ENCODE data around the gene MORN4.

The MORN4 gene

GRCh38 chr10:97572214-97572989, 60.9 kb downstream of the MORN4 start, which contains the start of gene ANKRD2:
Gene ANKRD2 (plus strand): TSS chr10:97572779. CDS start chr10:97572789, 10 bp downstream.
- peak; percentile 17 for DNase-seq

DNA sequence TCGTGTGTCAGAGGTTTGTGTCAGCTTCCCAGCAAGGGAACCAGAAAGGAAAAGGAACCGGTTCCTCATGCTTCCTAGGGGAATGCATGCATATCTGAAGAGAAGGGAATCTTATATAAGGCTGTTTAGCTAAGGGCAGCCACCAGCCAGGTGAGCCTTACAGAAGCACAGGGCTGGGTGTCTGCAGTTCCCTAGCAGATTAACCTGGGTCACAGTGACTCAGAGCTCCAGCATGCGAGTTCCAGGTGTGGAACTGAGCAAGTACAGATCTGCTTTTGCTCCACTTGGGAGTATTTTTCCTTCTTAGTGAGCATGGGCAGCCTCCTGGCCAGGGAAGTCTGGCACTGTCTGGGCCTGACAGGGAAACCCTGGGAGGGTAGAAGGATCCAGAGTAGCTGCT, 61.7 kb downstream of the MORN4 start:
- no peak for DNase-seq

DNA sequence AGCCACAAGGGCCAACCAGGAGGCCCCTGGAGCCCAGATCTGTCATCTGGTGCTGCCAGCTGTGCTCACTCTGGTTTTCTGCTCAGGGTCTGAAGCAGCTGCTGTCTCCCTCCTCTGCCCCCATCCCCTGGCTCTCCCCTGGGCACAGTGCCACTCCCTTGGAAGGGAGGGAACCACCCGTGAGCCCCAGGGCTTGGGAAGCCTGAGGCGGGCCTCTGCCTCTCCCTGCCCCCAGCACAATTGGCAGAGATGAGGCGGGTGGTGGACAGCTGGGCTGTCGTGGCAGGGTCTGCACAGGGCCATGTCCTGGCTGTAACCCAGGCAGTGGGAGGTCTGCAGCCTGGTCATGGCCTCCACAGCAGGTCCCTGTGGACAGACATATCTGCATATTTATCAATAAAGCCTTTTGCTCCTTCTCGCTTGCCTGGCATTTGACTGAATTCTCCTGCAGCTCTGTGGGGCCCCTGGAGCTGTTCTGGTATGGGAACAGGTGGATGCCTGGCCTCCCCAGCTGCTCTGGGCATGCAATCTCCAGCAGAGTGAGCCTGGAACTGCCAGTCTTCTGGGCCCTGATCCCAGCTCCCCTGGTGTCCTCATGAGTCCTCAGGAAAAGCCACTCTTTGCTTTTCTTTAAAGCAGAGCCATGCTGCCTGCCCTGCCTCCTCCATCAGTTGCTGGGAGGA, 62.4 kb downstream of the MORN4 start:
- DNase-seq, result no peak

DNA sequence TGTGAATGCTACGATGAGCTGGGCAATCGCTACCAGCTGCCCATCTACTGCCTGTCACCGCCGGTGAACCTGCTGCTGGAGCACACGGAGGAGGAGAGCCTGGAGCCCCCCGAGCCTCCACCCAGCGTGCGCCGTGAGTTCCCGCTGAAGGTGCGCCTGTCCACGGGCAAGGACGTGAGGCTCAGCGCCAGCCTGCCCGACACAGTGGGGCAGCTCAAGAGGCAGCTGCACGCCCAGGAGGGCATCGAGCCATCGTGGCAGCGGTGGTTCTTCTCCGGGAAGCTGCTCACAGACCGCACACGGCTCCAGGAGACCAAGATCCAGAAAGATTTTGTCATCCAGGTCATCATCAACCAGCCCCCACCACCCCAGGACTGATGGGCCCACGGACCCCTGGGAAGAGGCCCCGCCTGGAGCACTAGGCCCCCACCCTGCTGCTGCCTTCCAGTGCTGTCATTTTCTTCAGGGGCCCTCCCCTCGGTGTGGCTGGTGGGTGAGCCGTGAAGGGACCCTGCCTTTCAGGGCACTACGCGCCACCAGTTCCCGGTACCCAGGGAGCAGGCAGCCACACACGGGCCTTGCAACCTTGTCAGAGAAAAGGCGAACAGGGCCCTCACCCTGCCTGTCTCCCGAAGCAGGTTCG, 63.0 kb downstream of the MORN4 start:
- no peak for DNase-seq

GRCh38 chr10:97567891-97568290, 65.4 kb downstream of the MORN4 start:
- no peak for DNase-seq

- no peak for DNase-seq
Observed at GRCh38 chr10:97566336-97566996, 66.8 kb downstream of the MORN4 start.

- DNase-seq, result no peak
Observed at GRCh38 chr10:97564776-97565175, 68.5 kb downstream of the MORN4 start.

All from NCI-H1092 (cell line).